Stimulated activated CD8-positive, alpha-beta memory T cell treated with anti-CD3 and anti-CD28 coated beads, Interleukin-15, amount 100 ng/mL, for 1 hour (primary cell): ENCODE data around the gene CPA3.

Experiments used
- DNase-seq: peaks from one replicate; pipeline ENCODE4 v3.0.0-alpha.2; 2020; ENCODE audit warnings: low read depth

Gene CPA3, protein sequence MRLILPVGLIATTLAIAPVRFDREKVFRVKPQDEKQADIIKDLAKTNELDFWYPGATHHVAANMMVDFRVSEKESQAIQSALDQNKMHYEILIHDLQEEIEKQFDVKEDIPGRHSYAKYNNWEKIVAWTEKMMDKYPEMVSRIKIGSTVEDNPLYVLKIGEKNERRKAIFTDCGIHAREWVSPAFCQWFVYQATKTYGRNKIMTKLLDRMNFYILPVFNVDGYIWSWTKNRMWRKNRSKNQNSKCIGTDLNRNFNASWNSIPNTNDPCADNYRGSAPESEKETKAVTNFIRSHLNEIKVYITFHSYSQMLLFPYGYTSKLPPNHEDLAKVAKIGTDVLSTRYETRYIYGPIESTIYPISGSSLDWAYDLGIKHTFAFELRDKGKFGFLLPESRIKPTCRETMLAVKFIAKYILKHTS

GRCh38 chr3:148865049-148865448 is at the start of gene CPA3:
TSS of gene CPA3 (plus strand) at chr3:148865296. CDS start at chr3:148865308, 12 bp downstream.
- no peak for DNase-seq

GRCh38 chr3:148815316-148816110 is 49.6 kb upstream of the CPA3 start:
- DNase-seq: no peak

GRCh38 chr3:148816427-148816826 is 48.7 kb upstream of the CPA3 start:
- DNase-seq: no peak

- DNase-seq: no peak
Observed at GRCh38 chr3:148816981-148817525, 48.0 kb upstream of the CPA3 start.

DNA sequence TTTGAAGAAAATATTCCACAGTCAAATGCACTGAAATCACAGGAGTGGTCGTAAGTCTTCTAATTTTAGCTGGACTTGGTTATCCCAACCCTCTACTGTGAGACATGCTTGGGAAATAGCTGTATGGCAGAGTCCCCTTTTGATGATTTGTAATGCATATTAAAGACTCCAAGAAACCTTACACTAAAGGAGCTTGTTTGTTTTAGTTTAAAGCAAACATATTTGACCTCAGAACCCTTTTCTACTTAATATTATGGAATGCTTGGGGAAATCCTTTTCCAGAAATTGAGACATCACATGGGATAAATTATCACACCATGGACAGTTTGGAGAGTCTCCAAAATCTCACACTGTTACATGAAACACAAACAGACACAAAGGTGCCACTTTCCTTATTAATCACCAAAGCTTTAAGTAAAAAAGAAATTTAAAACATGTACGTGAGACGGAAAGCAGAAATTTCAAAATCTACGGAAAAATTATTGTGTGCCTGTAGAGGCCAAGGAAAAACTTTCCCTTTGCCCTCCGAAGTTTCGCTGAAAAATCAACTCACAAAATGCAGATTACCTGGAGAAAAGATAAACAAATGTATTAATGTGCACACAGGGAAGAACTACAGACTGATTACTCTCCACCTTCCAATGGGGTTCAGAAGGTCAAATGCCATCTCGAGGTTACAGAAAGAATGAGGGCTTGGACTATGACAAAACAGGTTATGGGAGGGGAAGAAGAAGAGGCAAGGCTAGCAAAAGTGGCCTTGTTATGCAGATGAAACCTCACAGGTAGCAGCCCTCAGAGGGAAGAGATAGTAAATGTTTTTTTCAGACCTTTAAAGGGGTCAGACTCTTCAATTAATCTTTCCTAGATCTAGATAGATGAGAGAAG is 44.5 kb upstream of the CPA3 start:
- no peak for DNase-seq

DNA sequence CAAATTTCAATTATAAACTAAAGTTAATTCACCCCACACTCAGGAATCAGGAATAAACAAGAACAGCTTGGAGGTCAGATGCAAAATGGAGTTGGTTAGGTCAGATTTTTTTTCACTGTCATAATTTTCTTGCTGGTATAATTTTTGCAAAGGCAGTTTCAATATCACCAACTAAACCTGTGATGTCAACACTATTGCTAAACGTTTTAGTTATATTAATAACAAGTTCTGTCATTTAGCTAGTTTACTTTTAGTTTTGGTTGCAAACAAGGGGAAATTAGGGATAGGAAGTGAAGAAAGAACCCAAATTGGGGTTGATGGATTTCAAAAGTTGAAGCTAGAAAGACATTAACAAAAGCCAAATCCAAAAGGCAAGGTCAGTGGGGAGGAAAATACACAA is 42.1 kb upstream of the CPA3 start:
- DNase-seq: no peak

- no peak for DNase-seq
Observed at GRCh38 chr3:148825476-148825875, 39.6 kb upstream of the CPA3 start.

- no peak for DNase-seq
Observed at GRCh38 chr3:148827585-148827984, 37.5 kb upstream of the CPA3 start, which contains the start of gene CPB1. TSS of gene CPB1 (plus strand) at chr3:148827811. CDS start at chr3:148827824, 13 bp downstream.

GRCh38 chr3:148828136-148828690 is 36.9 kb upstream of the CPA3 start:
- no peak for DNase-seq

DNA sequence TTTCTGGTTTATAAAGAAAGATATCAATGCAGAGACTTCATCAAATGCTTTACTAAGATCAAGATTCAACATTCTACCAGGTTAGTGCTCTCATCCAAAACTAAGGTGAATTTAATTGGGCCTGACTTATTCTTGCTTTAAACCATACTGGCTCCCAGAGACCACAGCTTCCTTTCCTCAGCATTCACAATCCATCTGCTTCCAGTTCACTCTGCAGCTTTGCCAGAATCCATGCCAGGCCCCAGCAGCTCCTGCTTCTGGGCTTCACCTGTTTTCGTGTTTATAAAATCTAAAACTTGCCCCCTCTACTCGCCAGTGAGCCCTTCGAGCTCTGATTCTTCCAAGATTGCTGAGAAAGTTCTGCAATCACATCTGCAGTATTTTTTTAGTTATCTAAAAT is 35.2 kb upstream of the CPA3 start:
- no peak for DNase-seq

GRCh38 chr3:148833223-148833622 is 31.9 kb upstream of the CPA3 start:
- no peak for DNase-seq

DNA sequence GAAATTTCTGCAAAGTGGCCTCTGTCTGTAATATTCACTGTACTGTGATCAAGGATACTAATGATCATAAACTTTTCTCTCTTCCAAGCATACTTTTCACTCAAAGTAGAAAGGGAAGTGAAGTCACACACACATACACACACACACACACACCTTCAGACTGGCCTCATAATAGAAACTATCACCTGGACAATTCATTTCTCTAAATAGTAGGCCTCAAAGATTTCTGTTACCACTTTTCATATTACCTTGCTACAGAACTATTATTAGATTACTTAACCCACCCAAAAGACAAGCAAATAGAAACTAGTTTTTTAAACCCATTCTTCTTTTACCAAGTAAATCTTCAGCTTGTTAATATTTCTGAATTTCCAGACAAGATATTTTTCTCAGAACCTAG is 25.3 kb upstream of the CPA3 start:
- DNase-seq: no peak

DNA sequence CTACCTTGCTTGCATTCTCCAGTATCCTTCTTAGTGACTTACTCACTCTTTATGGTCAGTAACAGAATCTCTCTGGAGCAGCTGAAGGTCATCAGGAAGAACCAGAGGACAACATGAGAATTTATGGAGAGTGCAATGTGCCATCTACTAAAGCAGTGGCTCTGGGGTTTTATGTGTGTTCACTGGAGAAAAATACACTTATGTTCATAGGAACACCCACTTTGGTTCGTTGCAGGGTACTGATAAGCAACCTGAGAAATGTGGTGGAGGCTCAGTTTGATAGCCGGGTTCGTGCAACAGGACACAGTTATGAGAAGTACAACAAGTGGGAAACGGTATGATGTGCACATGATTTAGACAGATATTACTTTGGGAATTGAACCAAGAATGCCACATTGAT is 24.6 kb upstream of the CPA3 start:
- DNase-seq: no peak

GRCh38 chr3:148845756-148846395 is 19.2 kb upstream of the CPA3 start:
- DNase-seq: no peak

- DNase-seq: no peak
Observed at GRCh38 chr3:148847351-148847750, 17.7 kb upstream of the CPA3 start.

DNA sequence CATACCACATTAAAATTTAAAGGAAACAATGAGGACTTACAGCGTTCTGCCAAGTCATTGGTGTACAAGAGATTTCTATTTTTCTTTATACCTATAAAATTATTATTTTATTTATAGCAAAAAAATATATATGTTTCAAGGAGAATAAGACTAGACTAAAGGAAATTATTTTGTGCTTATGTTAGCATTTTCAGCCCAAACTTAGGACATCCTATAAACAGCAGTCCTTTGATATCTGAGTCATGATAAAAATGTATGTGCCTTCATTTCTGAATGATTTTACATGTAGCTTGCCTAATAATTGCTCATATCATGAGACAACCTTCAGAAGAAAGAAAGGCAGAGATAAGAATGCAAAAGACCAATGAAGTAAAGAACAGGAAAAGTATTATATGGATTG is 16.7 kb upstream of the CPA3 start:
- DNase-seq: no peak

GRCh38 chr3:148852271-148852992 is 12.7 kb upstream of the CPA3 start:
- DNase-seq: no peak

DNA sequence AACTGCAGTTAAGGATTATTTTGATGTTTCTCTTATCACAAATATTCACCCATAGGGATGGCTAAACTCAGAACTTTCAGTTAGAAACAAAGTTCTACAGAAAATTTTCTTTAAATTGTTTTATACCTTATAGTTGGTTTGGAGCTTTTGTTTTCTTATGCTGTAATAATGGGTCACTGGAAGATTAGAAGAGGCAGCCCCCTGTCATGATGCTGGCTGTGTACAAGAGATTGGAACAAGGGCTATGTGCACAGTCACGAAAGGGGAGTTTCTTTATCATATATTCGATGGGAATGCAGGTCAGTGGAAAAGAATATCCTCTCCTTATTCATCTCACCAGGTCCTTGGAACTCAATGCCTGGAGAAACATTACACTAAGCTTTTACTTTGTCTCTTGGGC is 12.0 kb upstream of the CPA3 start:
- DNase-seq: no peak

GRCh38 chr3:148854061-148854460 is 11.0 kb upstream of the CPA3 start:
- no peak for DNase-seq

- DNase-seq: no peak
Observed at GRCh38 chr3:148856384-148856783, 8.7 kb upstream of the CPA3 start.
